Trophoblast cell (in vitro differentiated cells and primary cell): ENCODE measurements around the gene COL6A5.

Source experiments
- DNase-seq, 2 donors: peaks; one replicate each; pipeline ENCODE4 v3.0.0-alpha.2; 2016
- H2AFZ ChIP-seq: 2 replicates; pipeline ENCODE4 v1.6.1; 2013; ENCODE audit warnings: low read length, moderate library complexity, mild to moderate bottlenecking; ENCODE audit not compliant: insufficient read depth, poor library complexity
- H2AK5ac ChIP-seq: 2 replicates; pipeline ENCODE4 v1.6.1; 2013; ENCODE audit warnings: mild to moderate bottlenecking, low read length
- H2BK120ac ChIP-seq: 2 replicates; pipeline ENCODE4 v1.6.1; 2013; ENCODE audit warnings: low read length, mild to moderate bottlenecking, moderate library complexity; ENCODE audit not compliant: insufficient read depth, poor library complexity
- H2BK12ac ChIP-seq: 2 replicates; pipeline ENCODE4 v1.6.1; 2013; ENCODE audit warnings: mild to moderate bottlenecking, low read length, moderate library complexity
- H2BK5ac ChIP-seq: 2 replicates; pipeline ENCODE4 v1.6.1; 2013; ENCODE audit warnings: low read length, low read depth, moderate library complexity, mild to moderate bottlenecking; ENCODE audit not compliant: poor library complexity
- H3K14ac ChIP-seq: 2 replicates; pipeline ENCODE4 v1.6.1; 2013; ENCODE audit warnings: mild to moderate bottlenecking, low read length
- H3K18ac ChIP-seq: 2 replicates; pipeline ENCODE4 v1.6.1; 2013; ENCODE audit warnings: mild to moderate bottlenecking, low read length
- H3K23ac ChIP-seq: 2 replicates; pipeline ENCODE4 v1.6.1; 2013; ENCODE audit warnings: low read length
- H3K27ac ChIP-seq: 2 replicates; pipeline ENCODE4 v1.5.1; 2013; ENCODE audit warnings: low read depth, mild to moderate bottlenecking, inconsistent platforms, low read length, moderate library complexity
- H3K27me3 ChIP-seq: 2 replicates; pipeline ENCODE4 v1.6.1; 2013; ENCODE audit warnings: inconsistent platforms, mild to moderate bottlenecking, low read length, moderate library complexity; ENCODE audit not compliant: insufficient read depth
- H3K36me3 ChIP-seq, 2 experiments: 1 replicate in 1 of 2; 2 replicates in 1 of 2; pipeline ENCODE4 v1.6.1; 2013; ENCODE audit warnings: low read length in 2 of 2, mild to moderate bottlenecking in 2 of 2, moderate library complexity in 1 of 2; ENCODE audit not compliant: insufficient read depth in 2 of 2, control insufficient read depth in 1 of 2
- H3K4ac ChIP-seq: 2 replicates; pipeline ENCODE4 v1.6.1; 2013; ENCODE audit warnings: low read depth, mild to moderate bottlenecking, low read length, moderate library complexity
- H3K4me1 ChIP-seq, 2 experiments: 1 replicate in 1 of 2; 2 replicates in 1 of 2; pipeline ENCODE4 v1.6.1; 2013; ENCODE audit warnings: low read length in 2 of 2, mild to moderate bottlenecking in 2 of 2, moderate library complexity in 1 of 2; ENCODE audit not compliant: insufficient read depth in 2 of 2, control insufficient read depth in 1 of 2
- H3K4me2 ChIP-seq: 2 replicates; pipeline ENCODE4 v1.6.1; 2013; ENCODE audit warnings: inconsistent platforms, mild to moderate bottlenecking, low read length, moderate library complexity
- H3K4me3 ChIP-seq: 2 replicates; pipeline ENCODE4 v1.5.1; 2013; ENCODE audit warnings: mild to moderate bottlenecking, low read depth, low read length, inconsistent platforms
- H3K79me1 ChIP-seq: one replicate; pipeline ENCODE4 v1.6.1; 2013; ENCODE audit warnings: low read length
- H3K79me2 ChIP-seq: 2 replicates; pipeline ENCODE4 v1.6.1; 2013; ENCODE audit warnings: low read length, mild to moderate bottlenecking; ENCODE audit not compliant: control insufficient read depth, insufficient read depth, poor library complexity
- H3K9ac ChIP-seq: 2 replicates; pipeline ENCODE4 v1.6.1; 2013; ENCODE audit warnings: mild to moderate bottlenecking, low read length
- H3K9me3 ChIP-seq: 2 replicates; pipeline ENCODE4 v1.6.1; 2013; ENCODE audit warnings: low read depth, mild to moderate bottlenecking, control low read depth, inconsistent platforms, low read length; ENCODE audit not compliant: insufficient read depth
- H4K12ac ChIP-seq: 2 replicates; pipeline ENCODE4 v1.6.1; 2013; ENCODE audit warnings: low read depth, mild to moderate bottlenecking, low read length, moderate library complexity
- H4K8ac ChIP-seq: 2 replicates; pipeline ENCODE4 v1.6.1; 2013; ENCODE audit warnings: low read depth, mild to moderate bottlenecking, low read length, moderate library complexity
- H4K91ac ChIP-seq: one replicate; pipeline ENCODE4 v1.6.1; 2013; ENCODE audit warnings: low read depth, mild to moderate bottlenecking, low read length, moderate library complexity
- WGBS: extraction: QIAGEN DNeasy Blood & Tissue Kit; methylation state at CpG from one replicate; pipeline ENCODE4 v1.1.7; 2013; ENCODE audit warnings: missing lambda C conversion rate; ENCODE audit not compliant: insufficient read length, insufficient coverage; ENCODE audit errors: extremely low coverage; 5-methylcytosine and 5-hydroxymethylcytosine counted together

The COL6A5 gene

DNA sequence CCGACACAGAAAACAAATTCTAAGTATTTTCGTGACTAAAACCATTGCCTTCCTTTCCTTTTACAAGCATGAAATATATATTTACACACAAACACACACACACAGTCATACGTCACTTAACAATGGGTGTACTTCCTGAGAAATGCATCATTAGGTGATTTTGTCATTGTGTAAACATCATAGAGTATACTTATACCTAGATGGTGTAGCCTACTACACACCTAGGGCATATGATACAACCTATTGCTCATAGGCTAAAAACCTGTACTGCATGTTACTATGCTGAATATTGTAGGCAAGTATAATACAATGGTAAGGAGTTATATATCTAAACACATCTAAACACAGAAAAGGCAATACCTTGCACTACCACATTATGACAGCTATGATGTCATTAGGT, 28.6 kb downstream of the COL6A5 start:
- no peak overlapping the region for H2AFZ ChIP-seq
- no peak overlapping the region for H3K18ac ChIP-seq
- WGBS, result no CpG with 5 or more reads among the region's 3 CpGs
- no peak overlapping the region for H4K91ac ChIP-seq
- peaks cover 2% of the 10 kb centered on the region for H3K79me1 ChIP-seq
- no peaks in the 10 kb centered on the region for H3K27me3 ChIP-seq
- H2BK5ac ChIP-seq, result no peak overlapping the region
- H3K4me3 ChIP-seq, result no peak overlapping the region
- H3K9ac ChIP-seq, result no peak overlapping the region
- no peak for DNase-seq
- H4K8ac ChIP-seq, result no peak overlapping the region
- no peak overlapping the region for H2BK12ac ChIP-seq
- H4K12ac ChIP-seq, result no peak overlapping the region
- H3K23ac ChIP-seq, result no peak overlapping the region
- no peak overlapping the region for H3K14ac ChIP-seq
- peaks cover 0 to 6% of the 10 kb centered on the region in 2 experiments for H3K4me1 ChIP-seq
- H3K4ac ChIP-seq, result no peak overlapping the region
- no peak overlapping the region for H2BK120ac ChIP-seq
- no peak overlapping the region for H3K4me2 ChIP-seq
- H2AK5ac ChIP-seq, result no peak overlapping the region
- no peaks in the 10 kb centered on the region for H3K36me3 ChIP-seq
- no peak overlapping the region for H3K27ac ChIP-seq
- no peaks in the 10 kb centered on the region for H3K79me2 ChIP-seq
- H3K9me3 ChIP-seq, result no peaks in the 10 kb centered on the region

DNA sequence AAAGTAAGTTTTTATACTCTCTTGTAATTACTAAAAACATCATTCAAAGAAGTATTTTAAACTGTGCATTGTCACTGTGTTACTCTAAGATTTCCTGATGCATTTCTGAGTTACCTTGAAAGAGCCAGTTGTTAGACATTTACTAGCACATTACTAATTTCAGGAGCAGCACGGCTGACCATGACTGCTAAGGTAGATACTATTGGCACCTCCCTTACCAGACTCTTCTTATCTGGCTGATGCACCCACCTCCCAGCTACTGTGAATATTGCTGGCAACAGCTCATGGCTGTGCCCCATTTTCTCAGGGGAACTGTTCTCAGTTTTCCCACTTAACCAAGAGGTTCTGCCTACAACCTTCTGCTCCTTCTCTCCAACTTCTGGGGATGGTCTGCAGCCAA, 29.4 kb downstream of the COL6A5 start:
- no peak overlapping the region for H2BK5ac ChIP-seq
- H2AFZ ChIP-seq, result no peak overlapping the region
- H3K27me3 ChIP-seq, result no peaks in the 10 kb centered on the region
- H3K79me2 ChIP-seq, result no peaks in the 10 kb centered on the region
- no peak overlapping the region for H2BK120ac ChIP-seq
- H2AK5ac ChIP-seq, result no peak overlapping the region
- H3K23ac ChIP-seq, result peak overlapping the region; percentile 12
- no peak overlapping the region for H4K8ac ChIP-seq
- H3K4me1 ChIP-seq, result peaks cover 0 to 6% of the 10 kb centered on the region in 2 experiments
- H4K91ac ChIP-seq, result no peak overlapping the region
- H3K18ac ChIP-seq, result no peak overlapping the region
- H3K9ac ChIP-seq, result no peak overlapping the region
- peaks cover 2% of the 10 kb centered on the region for H3K79me1 ChIP-seq
- H3K9me3 ChIP-seq, result no peaks in the 10 kb centered on the region
- no peaks in the 10 kb centered on the region for H3K36me3 ChIP-seq
- H4K12ac ChIP-seq, result no peak overlapping the region
- H3K14ac ChIP-seq, result no peak overlapping the region
- H3K27ac ChIP-seq, result no peak overlapping the region
- no peak for DNase-seq
- H3K4me3 ChIP-seq, result no peak overlapping the region
- no peak overlapping the region for H3K4ac ChIP-seq
- no peak overlapping the region for H3K4me2 ChIP-seq
- no peak overlapping the region for H2BK12ac ChIP-seq
- no CpG with 5 or more reads among the region's 1 CpG for WGBS

DNA sequence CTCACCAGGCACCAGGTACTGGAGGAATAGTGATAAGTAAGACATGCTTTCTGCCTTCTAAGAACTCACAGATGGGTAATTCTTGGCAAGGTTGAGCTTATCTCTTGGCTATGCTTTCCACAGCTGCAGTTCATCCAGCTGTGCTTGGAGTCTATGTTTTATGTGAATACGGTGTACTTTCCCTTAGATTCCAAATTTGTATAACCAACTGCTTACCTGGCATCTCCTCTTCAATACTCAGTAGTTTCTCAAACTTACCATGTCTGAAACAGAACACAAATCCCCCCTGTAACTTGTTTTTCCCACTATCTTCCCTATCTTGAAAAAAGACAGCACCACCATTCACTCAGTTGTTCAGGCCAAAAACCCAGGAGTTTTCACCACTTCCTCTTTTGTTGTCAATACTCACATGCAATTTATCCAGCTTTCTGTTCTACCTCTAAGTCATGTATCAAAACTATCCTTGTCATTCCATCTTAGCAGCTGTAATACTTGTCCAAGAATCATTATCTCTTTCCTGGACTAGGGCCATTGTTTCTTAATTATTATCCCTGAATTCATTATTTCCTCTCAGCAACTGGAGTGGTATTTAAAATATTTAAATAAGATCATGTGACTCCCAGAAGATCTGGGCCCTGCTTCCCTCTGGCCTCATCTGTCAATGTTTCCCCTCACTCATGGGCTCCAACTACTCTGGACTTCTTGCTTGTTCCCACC, 32.6 kb downstream of the COL6A5 start:
- Histone ChIP-seq H3K4me2 (no peak overlapping the region), H3K23ac (no peak overlapping the region), H3K18ac (no peak overlapping the region), H4K8ac (no peak overlapping the region), H2BK120ac (no peak overlapping the region), H3K4ac (no peak overlapping the region), H3K27me3 (no peaks in the 10 kb centered on the region), H3K9me3 (no peaks in the 10 kb centered on the region), H3K14ac (no peak overlapping the region), H3K4me3 (no peak overlapping the region), H4K12ac (no peak overlapping the region), H2AK5ac (no peak overlapping the region), H2BK12ac (no peak overlapping the region), H3K79me2 (no peaks in the 10 kb centered on the region), H3K27ac (no peak overlapping the region), H4K91ac (no peak overlapping the region), H2BK5ac (no peak overlapping the region), H3K9ac (no peak overlapping the region), H3K4me1 (peaks cover 0 to 6% of the 10 kb centered on the region in 2 experiments), H3K36me3 (no peaks in the 10 kb centered on the region), H2AFZ (no peak overlapping the region), H3K79me1 (peaks cover 2% of the 10 kb centered on the region)
- no peak for DNase-seq
- no CpG with 5 or more reads among the region's 1 CpG for WGBS

DNA sequence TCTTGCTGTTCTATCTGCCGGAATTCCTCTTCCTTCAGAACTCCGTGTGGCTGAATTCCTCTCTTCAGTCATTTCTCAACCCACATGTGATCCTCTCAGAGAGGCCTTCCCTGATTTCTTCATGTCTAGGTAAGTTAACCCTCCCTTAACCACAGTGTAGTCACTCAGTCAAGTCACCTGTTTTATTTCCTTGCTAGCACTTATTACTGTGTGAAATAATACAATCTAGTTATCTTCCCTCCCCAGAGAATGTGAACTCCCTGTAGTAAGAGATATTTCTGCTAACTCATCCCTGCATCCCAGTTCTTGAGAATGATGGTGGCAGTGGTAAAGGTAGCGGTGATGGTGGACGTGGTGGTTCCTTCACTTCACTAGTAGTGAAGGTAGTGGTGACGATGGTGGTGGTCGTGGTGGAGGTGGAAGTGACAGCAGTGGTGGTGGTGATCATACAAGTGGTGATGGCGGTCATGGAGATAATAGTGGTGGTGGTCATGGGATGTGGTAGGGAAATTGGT, 33.3 kb downstream of the COL6A5 start:
- no peak overlapping the region for H2BK120ac ChIP-seq
- no peak overlapping the region for H3K23ac ChIP-seq
- H3K36me3 ChIP-seq, result no peaks in the 10 kb centered on the region
- H3K4me3 ChIP-seq, result no peak overlapping the region
- H2AFZ ChIP-seq, result no peak overlapping the region
- no peak overlapping the region for H3K4me2 ChIP-seq
- no peaks in the 10 kb centered on the region for H3K27me3 ChIP-seq
- no peak overlapping the region for H2AK5ac ChIP-seq
- no peak overlapping the region for H4K8ac ChIP-seq
- no peak overlapping the region for H3K27ac ChIP-seq
- no peak overlapping the region for H4K91ac ChIP-seq
- no peak overlapping the region for H3K14ac ChIP-seq
- H4K12ac ChIP-seq, result no peak overlapping the region
- H2BK12ac ChIP-seq, result peak overlapping the region; percentile 78
- no peak overlapping the region for H2BK5ac ChIP-seq
- no peak overlapping the region for H3K9ac ChIP-seq
- H3K79me1 ChIP-seq, result peaks cover 2% of the 10 kb centered on the region
- DNase-seq, result peak in 1 of 2 donors; percentile 31
- no peaks in the 10 kb centered on the region for H3K9me3 ChIP-seq
- no peak overlapping the region for H3K4ac ChIP-seq
- peaks cover 0 to 6% of the 10 kb centered on the region in 2 experiments for H3K4me1 ChIP-seq
- no CpG with 5 or more reads among the region's 7 CpGs for WGBS
- H3K79me2 ChIP-seq, result no peaks in the 10 kb centered on the region
- peak overlapping the region; percentile 46 for H3K18ac ChIP-seq
